8988T (cell line): ENCODE data around the gene CHST7.

Source experiments
- DNase-seq: peaks from one replicate; pipeline ENCODE4 v3.0.0; 2011

Gene CHST7

GRCh38 chrX:46573892-46574773, 568 bp downstream of the CHST7 start:
- DNase-seq = peak; percentile 56

- DNase-seq = no peak
These were observed 1.3 kb downstream of the CHST7 start for GRCh38 chrX:46574774-46575381.

- no peak for DNase-seq
These were observed 2.0 kb downstream of the CHST7 start for GRCh38 chrX:46575586-46575985.

GRCh38 chrX:46575991-46576392, 2.4 kb downstream of the CHST7 start:
- DNase-seq = no peak

- no peak for DNase-seq
These were observed 2.9 kb downstream of the CHST7 start for GRCh38 chrX:46576458-46576857.

- DNase-seq = no peak
These were observed 3.8 kb downstream of the CHST7 start for GRCh38 chrX:46577221-46578005.

GRCh38 chrX:46579250-46579649, 5.7 kb downstream of the CHST7 start:
- no peak for DNase-seq

- DNase-seq = no peak
These were observed 7.0 kb downstream of the CHST7 start for GRCh38 chrX:46580613-46581012.

GRCh38 chrX:46582325-46582724, 8.8 kb downstream of the CHST7 start:
- DNase-seq = no peak

- no peak for DNase-seq
These were observed 9.4 kb downstream of the CHST7 start for GRCh38 chrX:46582966-46583365.

- DNase-seq = no peak
These were observed 11.2 kb downstream of the CHST7 start for GRCh38 chrX:46584736-46585135.

- DNase-seq = no peak
These were observed 13.6 kb downstream of the CHST7 start for GRCh38 chrX:46587158-46587557.

GRCh38 chrX:46587753-46588171, 14.2 kb downstream of the CHST7 start:
- DNase-seq = no peak

GRCh38 chrX:46588263-46588662, 14.7 kb downstream of the CHST7 start:
- no peak for DNase-seq

- no peak for DNase-seq
These were observed 16.6 kb downstream of the CHST7 start for GRCh38 chrX:46589977-46590723.

GRCh38 chrX:46595084-46595483, 21.5 kb downstream of the CHST7 start:
- DNase-seq = no peak

GRCh38 chrX:46597208-46597607, 23.6 kb downstream of the CHST7 start:
- no peak for DNase-seq

GRCh38 chrX:46597771-46598170, 24.2 kb downstream of the CHST7 start:
- no peak for DNase-seq

- no peak for DNase-seq
These were observed 25.5 kb downstream of the CHST7 start for GRCh38 chrX:46599051-46599560.

- DNase-seq = no peak
These were observed 27.7 kb downstream of the CHST7 start for GRCh38 chrX:46601283-46601682.

- no peak for DNase-seq
These were observed 29.0 kb downstream of the CHST7 start for GRCh38 chrX:46602468-46603102.

- DNase-seq = no peak
These were observed 34.4 kb downstream of the CHST7 start for GRCh38 chrX:46607916-46608315.
